HepG2 (cell line): Measurements from ENCODE around the gene DDX18. TPM values are rescaled to one million over a fixed set of nuclear protein-coding genes. Genes with fewer than 3 reads are reported as not detected.

ENCODE experiments used
- ATAC-seq: fragments of 200-7000 bp; cut with Tn5 transposase; 3 replicates; pipeline ENCODE4 v1.9.1; 2020; ENCODE audit warnings: mild to moderate bottlenecking, moderate library complexity
- BruUV-seq: library from RNA; stranded (reverse); fragments of 400-500 nt; replicated peaks from 2 replicates; lab custom pipeline; 2021; lab: Mats Ljungman, UMichigan
- CTCF ChIA-PET: fragments of 300-600 bp; formaldehyde crosslinking; extraction: SDS; loops from one replicate; lab custom pipeline; 2021; ENCODE audit warnings: low total read pairs, inconsistent platforms, low intra/inter-chr PET ratio; lab: Yijun Ruan, JAX
- POLR2A ChIA-PET: fragments of 350-600 bp; sonication (Branson Sonifier 250); formaldehyde crosslinking; loops from one replicate; lab custom pipeline; 2020; ENCODE audit warnings: antibody characterized with exemption, inconsistent platforms; lab: Yijun Ruan, JAX
- DNase-seq: peaks from one replicate; pipeline ENCODE4 v3.0.0-alpha.2; 2015; ENCODE audit warnings: low spot score
- FAIRE-seq: peaks from 3 replicates; lab custom pipeline; 2011; peaks lifted over from hg19 to GRCh38; lab: Jason Lieb, UNC
- H2AFZ ChIP-seq: one replicate; pipeline ENCODE4 v1.6.1; 2011; ENCODE audit warnings: low read length, inconsistent platforms
- H3K27ac ChIP-seq: fragments of 300-600 bp; 3 replicates; pipeline ENCODE4 v1.8.0; 2011; ENCODE audit warnings: mixed run types, mild to moderate bottlenecking, mixed read lengths, low read length, inconsistent platforms; ENCODE audit not compliant: insufficient read depth; ENCODE audit errors: extremely low read length
- H3K27me3 ChIP-seq, 2 experiments: fragments of 200-600 bp in 1 of 2; 2 replicates in 1 of 2; 3 replicates in 1 of 2; pipeline versions ENCODE4 v1.6.0 to v1.8.0; 2011; ENCODE audit warnings: low read length in 2 of 2, mild to moderate bottlenecking in 2 of 2, moderate library complexity in 2 of 2, inconsistent platforms in 1 of 2; ENCODE audit not compliant: insufficient read depth in 2 of 2, control insufficient read depth in 1 of 2
- H3K36me3 ChIP-seq, 2 experiments: fragments of 200-600 bp in 1 of 2; replicated peaks in 1 of 2; 2 replicates in 1 of 2; 3 replicates in 1 of 2; pipeline versions ENCODE4 v1.5.1 to v1.8.0; 2011; ENCODE audit warnings: low read length in 2 of 2, inconsistent platforms in 1 of 2; ENCODE audit not compliant: insufficient read depth in 2 of 2, control insufficient read depth in 1 of 2
- H3K4me1 ChIP-seq: 2 replicates; pipeline ENCODE4 v1.5.1; 2012; ENCODE audit warnings: low read length, inconsistent platforms; ENCODE audit not compliant: insufficient read depth
- H3K4me2 ChIP-seq: 2 replicates; pipeline ENCODE4 v1.6.0; 2011; ENCODE audit warnings: low read depth, low read length, inconsistent platforms
- H3K4me3 ChIP-seq, 3 experiments: fragments of 200-600 bp in 1 of 3; sonication (generic), shearing (Covaris generic) in 1 of 3; replicated peaks in 1 of 3; 2 replicates each; pipeline ENCODE4 v1.5.1; 2011 to 2016; ENCODE audit warnings: low read length in 3 of 3, inconsistent platforms in 2 of 3, low read depth in 2 of 3, mild to moderate bottlenecking in 2 of 3, control low read depth in 1 of 3, mixed read lengths in 1 of 3; ENCODE audit not compliant: insufficient read depth in 1 of 3
- H3K79me2 ChIP-seq: one replicate; pipeline ENCODE4 v1.6.1; 2011; ENCODE audit warnings: low read length, inconsistent platforms; ENCODE audit not compliant: insufficient read depth
- H3K9ac ChIP-seq: 2 replicates; pipeline ENCODE4 v1.6.0; 2011; ENCODE audit warnings: mild to moderate bottlenecking, low read depth, low read length, inconsistent platforms; ENCODE audit not compliant: insufficient read depth
- H3K9me3 ChIP-seq: 2 replicates; pipeline ENCODE4 v1.5.1; 2012; ENCODE audit warnings: mild to moderate bottlenecking, low read length
- H4K20me1 ChIP-seq: 2 replicates; pipeline ENCODE4 v1.6.0; 2011; ENCODE audit warnings: inconsistent platforms, mild to moderate bottlenecking, low read length, moderate library complexity; ENCODE audit not compliant: insufficient read depth
- HMGXB3 ChIP-seq: sonication (generic); formaldehyde crosslinking; IDR thresholded peaks from 2 replicates; pipeline ENCODE4 v1.4.0; 2020; ENCODE audit warnings: missing genetic modification reagents, borderline replicate concordance
- ZMYM2 ChIP-seq: sonication (generic); formaldehyde crosslinking; IDR thresholded peaks from 2 replicates; pipeline ENCODE4 v1.8.0; 2022; ENCODE audit warnings: mild to moderate bottlenecking, missing genetic modification reagents
- ZNF589 ChIP-seq: sonication (generic); formaldehyde crosslinking; conservative IDR thresholded peaks from 2 replicates; pipeline ENCODE4 v1.8.0; 2022; ENCODE audit warnings: mild to moderate bottlenecking, moderate library complexity, missing genetic modification reagents
- ZNF619 ChIP-seq: sonication (generic); formaldehyde crosslinking; IDR thresholded peaks from 2 replicates; pipeline ENCODE4 v1.4.0; 2020; ENCODE audit warnings: mild to moderate bottlenecking, missing genetic modification reagents
- WGBS: methylation state at CpG from one replicate; pipeline ENCODE4 v1.1.6; 2017; ENCODE audit warnings: low lambda C conversion rate; 5-methylcytosine and 5-hydroxymethylcytosine counted together
- in situ Hi-C: cut with HindIII; loops from 2 replicates; pipeline ENCODE4 v1.10.0; 2017; ENCODE audit warnings: low pct_unique_long_range_greater_than_20kb; ENCODE audit not compliant: extremely low pct_ligation_motif_present
- intact Hi-C: fragments of 100-400 bp; cut with micrococcal nuclease; formaldehyde crosslinking; loops from one replicate; pipeline ENCODE4 v1.10.0; 2022; ENCODE audit not compliant: unreplicated experiment
- polyA plus RNA-seq, 8 experiments: library from polyadenylated mRNA; depleted of rRNA in 3 of 8; stranded (reverse) in 7 of 8; unstranded in 1 of 8; fragments of >200 nt; fragmentation: Illumina TruSeq in 4 of 8; extraction: Trizol in 4 of 8; gene quantifications; 2 replicates each; pipeline versions ENCODE4 v1.2.1 to v1.2.3, GENCODE V29; 2011 to 2016; ENCODE audit warnings: low read depth in 4 of 8, missing spikeins in 1 of 8, mixed read lengths in 1 of 8; ENCODE audit not compliant: insufficient read depth in 1 of 8
- total RNA-seq, 5 experiments: library from RNA; depleted of rRNA; stranded (reverse); fragments of >200 nt; fragmentation: Illumina TruSeq; extraction: Trizol; gene quantifications; 2 replicates each; pipeline ENCODE4 v1.2.3, GENCODE V29; 2016; ENCODE audit warnings: low read depth in 1 of 5

The DDX18 gene
- total and polyA plus RNA-seq, 2 of the 13 experiments (the other 11 are each of a cell fraction or from before 2014, with no cell fraction given), result 64.0 to 134 TPM

- intact Hi-C loops (no loop called here), in situ Hi-C loops (no loop called here)
- Histone ChIP-seq H3K27ac (no peak overlapping the region), H3K4me3 (no peak overlapping the region), H4K20me1 (no peaks in the 10 kb centered on the region), H3K36me3 (no peaks in the 10 kb centered on the region), H3K4me2 (no peak overlapping the region), H3K4me1 (0 out of 2 replicates have a peak, but pooled peaks cover 4% of the 10 kb centered on the region), H3K79me2 (no peaks in the 10 kb centered on the region), H3K9ac (no peak overlapping the region), H3K9me3 (no peaks in the 10 kb centered on the region), H2AFZ (no peak overlapping the region), H3K27me3 (peaks cover 0 to 28% of the 10 kb centered on the region in 2 experiments; a peak in 3 of 5 replicates)
- FAIRE-seq (no peak), ATAC-seq (no peak), DNase-seq (no peak)
- ChIA-PET POLR2A (no interaction called here), CTCF (no interaction called here)
- BruUV-seq, result no TSS peak
- TF ChIP-seq HMGXB3 (CRISPR knock-in tag) (no peak), ZMYM2 (CRISPR knock-in tag) (no peak), ZNF589 (no peak), ZNF619 (CRISPR knock-in tag) (no peak)
- WGBS, result 16% methylated on average over 8 of the region's 8 CpGs
Observed at GRCh38 chr2:117853873-117854272, 39.4 kb downstream of the DDX18 start.
